Neural cell (in vitro differentiated cells): ENCODE results near the gene ZBED2.

Experiments used
- CTCF ChIP-seq: fragments of 450-650 bp; IDR thresholded peaks from 2 replicates; pipeline ENCODE4 v1.5.1; 2014; ENCODE audit warnings: antibody characterized with exemption, mild to moderate bottlenecking, moderate library complexity; ENCODE audit not compliant: poor library complexity, severe bottlenecking
- EP300 ChIP-seq: fragments of 450-650 bp; conservative IDR thresholded peaks from 2 replicates; pipeline ENCODE4 v1.6.1; 2014; ENCODE audit warnings: antibody characterized with exemption, mild to moderate bottlenecking, moderate library complexity; ENCODE audit not compliant: poor library complexity, severe bottlenecking
- EZH2 ChIP-seq: fragments of 200-600, 300-800 bp; shearing (Covaris generic), sonication (generic); IDR thresholded peaks from 2 replicates; pipeline ENCODE4 v1.6.1; 2014; ENCODE audit warnings: antibody characterized with exemption, low read length, borderline replicate concordance, mild to moderate bottlenecking; ENCODE audit not compliant: insufficient read depth, poor library complexity, severe bottlenecking
- MXI1 ChIP-seq: fragments of 450-650 bp; conservative IDR thresholded peaks from 2 replicates; pipeline ENCODE4 v1.6.1; 2014; ENCODE audit warnings: antibody characterized with exemption, mild to moderate bottlenecking; ENCODE audit not compliant: poor library complexity, severe bottlenecking
- RAD21 ChIP-seq: fragments of 450-650 bp; conservative IDR thresholded peaks from 2 replicates; pipeline ENCODE4 v1.6.1; 2014; ENCODE audit warnings: antibody characterized with exemption, mild to moderate bottlenecking, moderate library complexity
- REST ChIP-seq: IDR thresholded peaks from 2 replicates; pipeline ENCODE4 v1.6.1; 2012; ENCODE audit warnings: borderline replicate concordance
- SMC3 ChIP-seq: fragments of 450-650 bp; conservative IDR thresholded peaks from 2 replicates; pipeline ENCODE4 v1.6.1; 2014; ENCODE audit warnings: antibody characterized with exemption, mild to moderate bottlenecking, moderate library complexity; ENCODE audit not compliant: poor library complexity
- TAF1 ChIP-seq: IDR thresholded peaks from 2 replicates; pipeline ENCODE4 v1.6.1; 2012; ENCODE audit warnings: low read depth

- no peak for TF ChIP-seq REST
- TF ChIP-seq CTCF = no peak
- no peak for TF ChIP-seq TAF1
- TF ChIP-seq EZH2 = no peak
- TF ChIP-seq MXI1 = no peak
- no peak for TF ChIP-seq RAD21
- TF ChIP-seq SMC3 = no peak
- TF ChIP-seq EP300 = no peak
These were observed 20.7 kb upstream of the ZBED2 start for GRCh38 chr3:111615880-111616279.
